HG03439 (cell line): ENCODE results near the gene REEP1.

Experiments
- ATAC-seq: cut with Tn5 transposase; IDR thresholded peaks from one replicate; pipeline ENCODE4 v1.9.1; 2021; ENCODE audit warnings: mild to moderate bottlenecking, moderate library complexity; ENCODE audit not compliant: unreplicated experiment

REEP1 gene

DNA sequence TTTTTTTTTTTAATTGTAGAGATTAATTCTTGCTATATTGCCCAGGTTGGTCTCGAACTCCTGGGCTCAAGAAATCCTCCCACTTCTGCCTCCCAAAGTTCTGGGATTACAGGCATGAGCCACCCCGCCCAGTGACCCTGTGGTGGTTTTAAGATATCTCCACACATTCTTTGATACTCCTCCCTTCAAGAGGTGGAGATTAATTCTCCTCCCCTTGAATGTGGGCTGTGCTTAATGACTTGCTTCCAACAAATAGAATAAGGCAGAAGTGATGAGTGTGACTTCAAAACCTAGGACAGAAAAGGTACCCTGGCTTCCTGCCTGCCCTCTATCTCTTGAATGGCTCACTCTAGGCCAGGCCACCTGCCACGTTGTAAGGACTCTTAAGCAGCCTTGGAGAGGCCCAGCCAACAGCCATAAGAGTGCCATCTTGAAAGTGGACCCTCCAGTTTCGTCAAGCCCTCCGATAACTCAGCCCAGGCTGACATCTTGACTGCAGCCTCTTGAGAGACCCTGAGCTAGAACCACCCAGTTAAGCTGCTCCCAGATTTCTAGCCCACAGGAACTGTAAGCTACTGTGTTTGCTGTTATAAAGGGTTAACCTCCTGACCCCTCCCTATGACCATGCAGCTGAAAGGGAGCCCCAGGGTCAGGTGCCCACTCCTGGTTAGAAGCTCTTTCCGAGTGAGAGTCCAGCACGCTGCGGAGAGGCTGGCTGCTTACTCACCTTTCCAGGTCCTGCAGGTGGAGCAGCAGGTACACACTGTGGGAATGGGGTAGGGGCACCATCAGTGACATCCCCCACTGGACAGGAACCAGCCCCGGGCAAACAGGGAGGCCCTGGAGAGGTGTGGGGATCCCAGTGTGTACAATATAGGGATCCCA is 110.5 kb downstream of the REEP1 start:
- ATAC-seq, result no peak

DNA sequence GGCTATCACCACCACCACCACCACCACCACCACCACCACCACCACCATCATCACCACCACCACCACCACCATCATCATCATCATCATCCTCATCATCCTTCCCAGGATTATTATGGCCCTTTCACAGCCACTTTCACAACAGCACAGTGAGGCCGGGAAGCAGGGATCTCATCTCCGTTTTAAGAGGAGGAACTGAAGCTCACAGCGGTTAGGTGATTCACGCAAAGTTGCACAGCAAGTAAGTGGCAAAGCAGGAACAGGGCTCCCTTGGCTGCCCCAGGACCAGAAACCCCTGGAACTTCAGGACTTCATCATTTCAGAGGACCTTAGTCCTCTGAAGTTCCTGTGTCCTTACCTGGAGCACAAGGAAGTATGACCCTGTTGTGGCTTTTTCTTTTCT is 111.4 kb downstream of the REEP1 start:
- ATAC-seq, result no peak

DNA sequence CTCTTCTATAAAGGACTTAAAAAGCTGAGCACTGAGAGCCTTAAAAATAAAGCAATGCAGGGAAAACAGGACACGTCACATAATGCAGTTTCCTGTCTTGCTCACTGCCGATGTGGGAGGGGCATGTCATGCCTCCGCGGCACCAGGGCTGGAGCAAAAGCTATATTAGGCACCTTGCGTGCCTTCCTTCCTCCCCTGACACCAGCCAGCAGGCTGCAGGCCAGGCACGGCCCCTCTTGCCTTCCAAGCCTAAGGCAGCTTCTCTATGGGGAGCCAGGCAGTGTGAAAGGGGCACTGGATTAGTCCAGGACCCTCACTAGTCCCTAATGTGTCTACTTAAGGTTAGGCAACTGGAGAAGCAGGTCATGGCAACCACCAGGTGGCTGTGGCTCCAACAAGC is 111.8 kb downstream of the REEP1 start:
- ATAC-seq, result no peak

DNA sequence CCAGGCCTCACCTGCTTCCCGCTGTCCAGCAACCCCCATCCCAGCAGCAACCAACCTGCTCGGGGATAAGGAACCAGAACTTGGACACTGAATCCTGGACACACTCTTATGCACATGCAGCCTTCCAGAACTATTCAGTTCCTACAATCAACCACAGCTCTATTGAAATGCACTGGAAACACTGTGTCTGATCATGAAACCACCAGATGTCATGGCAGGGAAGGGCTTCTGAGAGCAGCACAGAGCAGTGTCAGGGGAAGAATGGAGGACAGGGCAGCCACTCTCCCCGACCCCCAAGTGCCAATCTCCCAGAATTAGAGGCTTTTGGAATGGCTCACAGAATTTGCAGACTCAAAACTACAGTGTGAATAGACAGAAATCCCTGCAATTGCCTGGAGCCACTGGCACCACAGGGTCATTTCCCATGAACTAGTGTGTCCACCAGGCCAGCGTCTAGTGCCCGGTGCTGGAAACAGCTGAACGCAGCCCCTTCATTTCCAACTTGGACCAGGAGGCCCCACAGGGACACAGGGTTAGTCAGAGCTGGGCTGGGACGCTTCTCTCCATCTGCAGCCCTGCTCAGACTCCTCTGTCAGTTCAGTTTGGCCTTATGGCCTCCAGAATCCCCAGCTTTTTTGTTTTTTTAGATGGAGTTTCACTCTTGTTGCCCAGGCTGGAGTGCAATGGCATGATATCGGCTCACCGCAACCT is 112.6 kb downstream of the REEP1 start:
- ATAC-seq, result no peak

DNA sequence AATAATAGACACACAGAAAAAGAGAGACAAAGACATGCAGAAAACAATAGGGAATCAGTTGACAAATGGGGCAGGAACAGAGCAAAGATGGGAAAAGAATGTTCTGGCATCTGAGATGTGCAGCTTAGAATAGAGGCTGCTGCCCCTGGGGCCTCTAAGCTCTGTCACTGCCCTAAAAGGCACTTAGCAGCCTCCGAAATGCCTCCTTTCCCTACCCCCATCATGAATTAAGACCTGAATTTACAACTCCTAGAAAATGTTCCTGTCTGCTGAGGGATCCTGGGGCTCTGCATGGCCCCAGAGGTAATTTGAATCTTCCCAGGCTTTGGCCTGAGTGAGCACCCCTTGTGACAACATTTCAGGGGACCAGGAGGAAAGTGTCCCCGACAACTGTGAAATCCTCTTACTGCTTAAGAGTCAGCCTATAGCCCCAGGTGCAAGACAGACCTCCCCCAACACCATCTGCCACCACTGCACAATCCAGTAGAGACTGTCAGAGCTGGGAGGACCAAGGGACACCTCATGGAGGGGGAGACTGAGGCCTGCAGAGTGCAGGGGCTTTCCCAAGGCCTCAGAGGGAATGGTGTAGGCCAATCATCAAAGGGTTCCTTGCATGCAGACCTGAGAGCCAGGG is 113.4 kb downstream of the REEP1 start:
- ATAC-seq, result no peak

DNA sequence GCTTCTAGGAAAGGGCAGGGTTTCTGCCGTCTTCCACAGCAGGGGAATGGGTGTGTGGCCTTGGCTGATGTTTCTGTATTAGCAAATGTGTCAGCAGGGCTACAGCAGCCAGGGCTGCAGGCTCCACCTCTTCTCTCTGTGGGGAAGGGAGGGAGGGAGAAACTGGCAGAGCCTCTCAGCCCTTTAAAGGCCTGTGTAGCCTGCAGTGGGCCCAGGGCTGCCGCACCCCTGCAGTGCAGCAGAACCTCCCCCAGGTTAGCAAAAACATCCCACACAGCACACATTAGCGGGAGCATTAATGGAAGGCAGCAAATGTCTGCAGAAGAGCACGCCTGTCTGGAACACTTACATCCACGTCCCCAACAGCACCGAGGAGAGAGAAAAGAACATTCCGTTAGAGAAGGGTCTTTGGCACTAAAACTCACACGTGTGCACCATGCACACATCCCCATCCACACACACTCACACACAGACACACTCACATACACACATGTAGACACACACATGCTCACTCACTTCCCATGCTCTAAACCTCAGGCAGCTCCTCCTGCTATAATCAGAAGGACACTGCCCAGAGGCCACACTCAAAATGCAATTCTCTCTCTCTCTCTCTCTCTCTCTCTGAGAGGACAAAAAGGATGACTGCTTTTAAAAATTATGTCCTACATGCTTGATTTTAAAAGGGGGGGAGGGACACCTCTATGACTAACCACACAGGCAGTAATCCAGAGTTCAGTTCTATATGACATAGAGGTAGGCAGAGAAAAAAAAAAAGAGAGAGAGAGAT is 114.1 kb downstream of the REEP1 start:
- no peak for ATAC-seq

DNA sequence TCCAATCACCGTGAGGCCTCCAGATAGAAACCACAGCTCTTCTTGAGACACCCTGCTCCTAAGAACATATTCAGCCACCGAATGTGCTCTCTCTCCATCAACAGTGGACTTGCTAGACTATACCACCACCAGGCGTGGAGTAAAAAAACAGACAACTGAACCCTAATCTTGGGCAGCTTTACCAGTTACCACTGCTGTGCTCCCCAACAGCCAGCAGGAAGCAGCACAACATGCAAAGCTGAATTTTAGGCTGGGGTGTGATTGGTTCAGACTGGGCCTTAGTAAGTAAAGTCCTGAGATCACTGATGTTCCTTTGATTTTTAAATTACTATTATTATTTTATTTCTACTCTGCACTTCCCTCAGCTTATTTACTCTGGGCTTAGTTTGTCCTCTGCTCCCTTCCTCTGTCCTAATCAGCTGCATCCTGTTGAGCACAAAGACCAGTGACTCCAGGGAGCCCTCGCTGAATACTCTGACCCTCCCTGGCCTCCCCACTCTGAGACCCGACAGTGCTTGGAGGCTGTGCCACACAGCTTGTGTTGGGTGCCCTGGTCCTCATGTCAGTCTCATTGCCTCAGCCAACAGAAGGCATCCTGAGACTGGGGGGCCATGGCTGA is 116.3 kb downstream of the REEP1 start:
- no peak for ATAC-seq

DNA sequence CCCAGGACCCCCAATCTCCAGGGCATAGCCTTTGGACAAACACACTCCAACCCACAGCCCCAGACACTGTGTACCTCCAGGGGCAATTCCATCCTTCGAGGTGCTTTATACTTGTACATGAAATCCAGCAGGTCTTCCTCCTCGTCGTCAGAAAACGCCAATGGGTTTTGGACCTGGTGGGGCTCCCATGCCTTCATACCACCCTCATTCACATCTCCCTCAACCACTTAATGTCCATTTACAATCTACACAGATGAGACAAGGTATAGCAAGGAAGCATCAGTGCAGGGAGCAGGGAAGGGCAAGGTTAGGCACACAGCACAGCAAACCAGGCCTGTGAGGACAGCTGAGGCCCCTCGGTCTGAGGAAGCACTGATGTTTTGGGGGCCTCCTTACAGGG is 117.5 kb downstream of the REEP1 start:
- ATAC-seq, result no peak

DNA sequence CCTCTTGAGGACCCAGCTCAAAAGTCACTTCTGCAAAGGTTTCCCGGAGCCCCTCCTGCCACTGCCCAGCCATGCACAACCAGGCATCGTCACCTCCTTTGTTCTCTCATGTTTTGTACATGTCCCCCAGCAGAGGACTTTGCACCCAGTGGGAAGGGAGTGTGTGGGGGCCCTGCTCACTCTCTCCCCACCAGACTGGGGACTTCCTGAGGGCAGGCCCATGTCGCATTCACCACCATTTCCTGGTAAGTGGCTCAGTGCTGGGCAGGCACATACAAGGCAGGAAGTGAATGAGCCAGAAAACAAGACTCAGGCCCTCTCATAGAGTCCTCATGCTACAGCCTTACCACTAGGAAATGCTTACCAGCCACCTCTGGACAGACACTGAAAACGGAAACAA is 119.3 kb downstream of the REEP1 start:
- no peak for ATAC-seq

DNA sequence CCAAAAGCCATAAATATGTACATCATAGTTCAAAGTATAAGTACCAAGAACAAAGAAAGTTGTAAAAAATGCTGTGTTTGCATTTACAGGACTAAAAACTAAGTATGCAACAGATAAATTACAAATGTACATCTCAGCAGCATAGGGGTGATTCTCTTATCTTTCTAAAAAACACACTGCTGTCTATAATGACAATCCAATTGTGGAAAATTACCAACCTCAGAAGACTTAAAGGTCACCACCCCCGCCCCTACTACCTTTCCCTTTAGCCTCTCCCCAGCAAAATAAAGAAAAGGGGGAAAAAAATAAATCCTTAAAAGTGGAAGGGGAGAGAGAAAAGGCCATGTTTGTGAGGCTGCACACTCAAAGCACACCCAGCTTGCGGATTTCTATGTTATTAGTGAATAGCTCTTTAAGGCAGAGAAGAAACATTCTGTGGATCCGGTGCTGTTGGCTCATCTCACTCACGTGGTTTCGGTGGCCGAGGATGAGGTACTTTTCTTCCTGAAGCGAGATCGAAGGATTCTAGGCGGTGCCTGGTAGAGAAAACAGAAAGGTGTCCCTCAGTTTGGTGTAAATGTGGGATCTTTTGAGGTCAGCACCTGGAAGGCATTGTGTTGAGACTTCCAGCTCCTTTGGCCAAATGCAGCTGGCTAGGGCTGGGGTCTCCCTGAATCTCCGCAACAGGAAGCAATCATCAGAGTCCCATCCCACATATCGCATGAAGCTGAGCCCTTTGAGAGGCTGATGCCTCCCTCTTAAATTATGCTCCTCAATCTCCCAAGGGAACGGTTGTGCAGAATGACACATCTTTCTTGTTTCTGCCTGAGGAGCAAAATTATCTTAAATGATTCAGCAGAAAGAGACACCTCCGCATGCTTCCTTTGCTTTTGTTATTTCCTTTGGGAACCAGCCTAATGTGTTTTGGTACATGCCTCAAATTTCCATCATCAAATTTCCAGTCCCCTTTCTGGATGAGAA is 120.6 kb downstream of the REEP1 start:
- ATAC-seq, result no peak

DNA sequence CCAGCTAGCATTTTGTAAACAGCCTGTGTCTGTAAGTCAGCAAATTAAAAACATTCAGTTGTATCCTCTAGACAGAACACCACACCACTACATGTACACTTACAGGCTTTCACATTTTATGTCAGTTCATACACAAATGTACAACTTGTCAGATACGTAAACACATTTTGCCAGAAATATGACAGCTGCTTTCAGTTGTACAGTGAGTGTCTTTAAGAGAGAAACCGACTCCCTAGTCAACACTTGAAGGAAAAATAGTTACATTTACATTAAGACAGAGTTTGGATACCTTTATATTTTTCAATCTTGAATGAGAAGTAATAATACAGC is 123.0 kb downstream of the REEP1 start:
- ATAC-seq, result no peak

DNA sequence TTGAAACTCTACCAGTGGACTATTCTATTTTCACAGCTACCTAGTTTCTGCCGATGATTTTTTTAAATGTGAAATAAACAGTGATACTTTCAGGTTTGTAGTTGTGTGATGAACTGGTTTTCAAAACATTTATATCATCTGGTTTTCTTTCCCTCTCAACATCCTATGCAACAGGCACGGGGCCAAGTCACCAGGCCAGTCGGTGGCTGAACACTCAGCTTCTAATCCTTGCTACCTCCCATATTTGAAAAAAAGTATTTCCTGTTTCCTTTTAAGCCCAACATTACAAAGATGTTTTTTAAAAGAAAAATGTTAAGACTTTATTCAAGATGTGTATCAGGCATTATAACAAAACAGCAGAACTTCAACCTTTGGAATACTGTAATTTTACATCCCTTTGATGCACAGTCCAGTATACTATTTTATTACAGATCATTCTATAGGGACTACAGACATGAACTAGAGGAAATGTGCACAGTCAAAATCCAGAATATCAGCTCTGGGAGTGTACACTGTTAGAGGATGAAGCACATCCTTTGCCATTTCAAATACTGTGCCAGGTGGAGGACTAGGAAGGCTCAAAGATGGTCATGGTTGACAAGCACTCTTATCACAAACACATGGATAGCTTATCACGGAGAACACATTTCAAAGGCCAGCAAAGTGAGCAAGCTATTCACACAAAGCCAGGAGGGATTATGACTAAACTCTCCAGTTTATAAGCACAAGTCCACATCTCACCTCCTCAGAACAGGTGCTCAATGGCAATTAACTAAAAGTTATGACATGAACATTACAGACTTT is 123.5 kb downstream of the REEP1 start:
- no peak for ATAC-seq

DNA sequence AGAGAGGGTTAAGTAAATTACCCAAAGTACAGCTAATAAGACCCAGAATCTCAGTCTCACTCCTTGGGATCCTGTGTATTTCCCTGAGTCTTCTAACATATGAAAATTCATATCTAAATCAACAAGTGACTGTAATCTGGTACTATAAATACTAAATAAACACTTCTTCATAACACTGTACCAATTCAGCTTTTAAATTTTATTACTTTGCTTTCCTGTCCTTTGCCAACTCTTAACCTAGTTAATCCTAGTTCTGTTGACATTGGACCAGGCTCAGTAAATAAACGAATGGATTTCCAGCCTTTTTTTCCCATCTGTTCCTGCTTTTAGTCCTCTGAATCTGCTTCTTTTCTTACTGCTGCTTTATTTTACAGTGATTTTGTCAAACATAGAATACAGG is 124.4 kb downstream of the REEP1 start:
- ATAC-seq, result no peak

DNA sequence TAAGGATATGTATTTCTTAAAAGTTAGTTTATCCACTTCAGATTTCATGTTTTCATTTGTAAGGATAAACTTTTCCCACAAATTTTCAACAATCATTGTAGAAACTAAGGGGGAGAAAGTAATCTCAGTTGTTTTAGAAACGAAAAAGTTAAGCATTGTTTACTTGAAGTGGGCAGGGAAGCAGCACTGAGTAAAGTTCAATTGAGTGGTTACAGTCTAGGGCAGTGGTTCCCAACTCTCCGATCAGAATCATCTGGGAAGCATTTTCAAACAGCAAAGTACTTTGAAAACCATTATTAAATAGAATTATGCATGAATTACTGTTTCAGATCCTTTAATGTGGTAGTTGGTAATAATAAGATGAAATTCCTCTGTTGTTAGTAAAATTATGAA is 125.6 kb downstream of the REEP1 start:
- no peak for ATAC-seq

DNA sequence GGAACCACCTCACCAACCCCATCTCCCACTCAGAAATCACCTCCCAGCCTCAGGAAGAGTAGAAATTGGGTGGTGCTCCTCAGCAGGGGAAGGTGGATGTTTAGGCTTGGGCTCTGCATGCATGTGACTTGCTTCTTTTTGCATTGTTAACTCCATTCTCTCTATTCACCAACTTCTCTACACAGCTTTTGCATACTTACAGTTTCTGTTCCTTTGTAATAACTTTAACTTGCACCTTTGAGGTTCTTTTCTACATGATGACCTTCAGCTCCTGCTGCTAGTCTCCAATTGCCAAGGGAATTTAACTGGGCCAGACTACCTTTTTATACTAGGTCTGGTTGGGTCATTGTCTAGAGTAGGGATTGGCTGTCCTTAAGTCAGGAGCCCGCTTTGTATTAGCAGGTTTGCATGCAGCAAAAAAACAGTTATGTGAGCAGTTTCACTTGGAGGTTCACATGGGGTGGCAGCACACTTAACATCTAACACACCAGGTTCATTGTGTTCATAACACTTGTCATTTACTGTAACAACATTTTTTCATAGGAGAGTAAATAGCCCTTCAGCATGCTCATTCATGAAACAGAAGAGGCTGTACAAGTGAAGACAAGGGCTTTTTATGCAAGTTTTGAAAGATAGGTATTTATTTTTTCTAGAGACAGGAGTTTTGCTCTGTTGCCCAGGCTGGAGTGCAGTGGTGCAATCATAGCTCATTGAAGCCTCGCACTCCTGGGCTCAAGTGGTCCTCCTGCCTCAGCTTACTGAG is 126.2 kb downstream of the REEP1 start:
- ATAC-seq, result no peak

DNA sequence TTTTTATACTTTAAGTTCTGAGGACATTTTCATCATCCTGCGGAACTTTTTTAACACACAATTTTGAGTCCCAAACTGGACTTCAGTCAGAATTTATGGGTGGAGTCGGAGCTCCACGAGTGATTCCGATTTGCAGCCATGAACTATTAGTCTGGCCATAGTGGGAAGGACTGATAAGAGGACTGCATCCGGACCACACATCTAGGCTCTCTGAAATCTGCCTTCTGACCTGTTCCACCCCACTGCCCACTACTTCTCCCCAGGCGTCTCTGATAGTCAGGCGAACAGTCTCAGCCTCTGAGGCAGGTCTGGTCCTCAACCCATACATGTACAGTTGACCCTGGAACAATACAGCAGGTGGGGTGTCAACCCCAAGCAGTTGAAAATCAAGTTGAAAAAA is 133.0 kb downstream of the REEP1 start:
- ATAC-seq, result no peak

DNA sequence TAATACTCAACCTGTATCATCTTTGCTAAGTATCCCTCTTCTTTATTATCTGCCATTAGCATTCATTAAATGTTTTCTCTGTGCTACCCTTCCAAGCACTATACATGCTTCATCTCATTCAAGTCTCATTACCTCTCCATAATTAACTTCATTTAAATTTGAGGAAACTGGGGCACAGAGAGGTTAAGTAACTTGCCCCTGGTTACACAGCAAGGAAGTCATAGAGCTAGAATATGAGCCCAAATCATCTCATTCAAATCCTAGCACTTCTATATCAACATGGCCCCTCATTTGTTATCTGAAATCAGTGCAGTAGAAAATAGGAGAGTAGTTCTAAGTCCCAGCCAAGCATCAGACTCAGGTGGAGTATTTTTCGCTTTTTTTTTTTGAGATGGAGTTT is 133.8 kb downstream of the REEP1 start:
- ATAC-seq, result no peak

DNA sequence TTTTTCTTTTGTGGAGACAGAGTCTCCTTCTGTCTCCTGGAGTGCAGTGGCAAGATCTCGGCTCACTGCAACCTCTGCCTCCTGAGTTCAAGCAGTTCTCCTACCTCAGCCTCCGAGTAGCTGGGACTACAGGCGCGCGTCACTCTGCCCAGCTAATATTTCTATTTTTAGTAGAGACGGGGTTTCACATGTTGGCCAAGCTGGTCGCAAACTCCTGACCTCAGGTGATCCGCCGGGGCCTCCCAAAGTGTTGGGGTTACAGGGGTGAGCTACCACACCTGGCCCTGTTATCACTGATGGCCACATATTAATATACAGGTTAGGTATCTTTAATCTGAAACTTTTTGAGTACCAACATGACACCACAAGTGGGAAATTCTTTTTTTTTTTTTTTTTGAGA is 134.7 kb downstream of the REEP1 start:
- no peak for ATAC-seq
